HG03439 (cell line): Measurements from ENCODE around the gene FRMD4A.
A peak's percentile ranks its signal among the peaks of the same experiment; 100 is the strongest.

ENCODE experiments used
- ATAC-seq: cut with Tn5 transposase; IDR thresholded peaks from one replicate; pipeline ENCODE4 v1.9.1; 2021; ENCODE audit warnings: mild to moderate bottlenecking, moderate library complexity; ENCODE audit not compliant: unreplicated experiment

Gene FRMD4A

DNA sequence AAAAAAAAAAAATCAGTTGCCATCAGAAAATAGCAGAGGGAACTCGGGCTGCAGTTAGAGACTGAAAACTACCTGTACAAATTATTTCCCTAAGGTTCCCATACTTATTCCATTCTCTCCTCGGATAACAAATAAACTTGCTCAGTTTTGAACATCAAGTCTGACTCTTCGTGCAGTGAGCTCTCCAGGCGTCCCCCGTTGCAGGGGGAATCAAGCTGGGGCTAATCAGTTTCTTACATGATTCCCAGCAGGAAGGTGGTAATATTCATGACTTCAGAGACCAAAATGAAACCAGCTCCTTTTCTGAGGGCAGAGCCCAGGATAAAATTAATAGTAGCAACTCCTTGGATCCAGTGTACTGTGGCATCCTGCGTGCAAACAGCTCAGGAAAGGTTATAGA, 135.3 kb downstream of the FRMD4A start:
- ATAC-seq, result no peak

DNA sequence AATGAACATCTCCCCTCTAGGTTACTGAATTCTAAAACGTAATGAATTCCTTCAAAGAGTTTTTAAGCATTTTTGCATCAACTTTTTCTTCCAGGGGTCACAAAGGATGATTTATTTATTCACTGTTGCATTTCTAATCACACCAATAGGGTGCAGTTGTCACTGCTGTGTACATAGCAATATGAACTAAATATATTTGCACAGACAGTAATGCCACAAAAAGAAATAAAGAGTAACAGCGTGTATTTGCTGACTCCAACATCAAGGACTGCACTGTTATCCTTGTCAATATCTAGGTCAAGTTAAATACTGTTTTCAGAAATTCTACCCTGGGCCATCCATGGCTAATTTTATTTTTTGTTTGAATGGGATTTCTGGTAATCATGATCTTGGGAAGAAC, 138.0 kb downstream of the FRMD4A start:
- ATAC-seq, result no peak

DNA sequence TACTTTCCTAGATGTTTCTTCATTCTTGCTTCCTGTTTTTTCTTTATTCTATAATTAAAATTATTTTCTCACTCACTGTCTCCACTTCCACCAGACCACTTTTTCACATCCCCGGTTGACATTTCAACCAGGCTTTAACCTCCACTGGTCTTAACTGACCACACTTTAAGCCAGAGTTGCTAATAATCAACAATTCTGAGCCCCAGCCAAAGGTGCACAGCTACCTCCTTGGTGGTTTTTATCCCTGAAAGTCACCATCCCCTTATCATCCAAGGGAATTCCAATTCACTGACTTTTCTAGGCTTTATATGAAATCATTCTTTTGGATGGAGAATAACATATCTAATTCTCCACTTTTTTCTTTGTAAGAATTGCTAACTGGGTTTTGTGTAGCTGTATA, 138.9 kb downstream of the FRMD4A start:
- ATAC-seq, result no peak

- ATAC-seq, result no peak
These were observed 139.3 kb downstream of the FRMD4A start for GRCh38 chr10:14191407-14191806.

GRCh38 chr10:14190702-14191101, 140.0 kb downstream of the FRMD4A start:
- no peak for ATAC-seq

GRCh38 chr10:14186245-14186644, 144.5 kb downstream of the FRMD4A start:
- peak; percentile 1 for ATAC-seq

DNA sequence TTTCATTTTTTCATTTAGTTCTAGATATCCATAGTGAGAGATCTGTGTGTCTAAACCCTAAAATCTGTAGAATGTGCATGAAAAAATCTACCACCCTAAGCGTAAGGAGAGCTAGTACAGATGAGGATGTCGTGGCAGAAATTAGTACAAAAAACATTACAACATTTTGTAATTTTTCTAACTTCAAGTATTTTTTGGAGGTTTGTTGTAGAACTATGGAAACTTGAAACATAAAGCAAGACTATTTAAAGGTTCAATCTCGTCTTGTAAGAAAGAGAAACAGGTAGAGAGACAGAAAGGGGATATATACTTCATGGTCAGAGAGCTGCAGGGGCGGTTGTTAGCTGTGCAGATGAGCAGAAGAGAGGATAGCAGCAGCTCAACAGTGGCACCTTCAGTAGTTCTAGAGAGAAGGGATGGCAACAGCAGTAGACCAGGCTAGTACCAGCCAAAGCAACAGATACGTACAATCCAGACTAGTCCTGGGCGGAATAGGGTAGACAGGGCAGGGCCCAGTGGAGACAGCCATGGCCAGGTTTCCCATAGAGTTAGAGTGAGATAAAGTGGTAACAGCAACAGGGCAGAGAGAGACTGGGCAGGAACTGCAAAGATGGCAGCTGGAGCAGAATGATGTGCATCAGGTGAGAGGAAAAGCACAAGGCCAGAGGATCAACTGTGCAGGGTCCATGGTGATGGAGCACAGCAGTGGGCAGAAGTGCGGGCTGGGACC, 145.2 kb downstream of the FRMD4A start:
- ATAC-seq, result peak; percentile 77

DNA sequence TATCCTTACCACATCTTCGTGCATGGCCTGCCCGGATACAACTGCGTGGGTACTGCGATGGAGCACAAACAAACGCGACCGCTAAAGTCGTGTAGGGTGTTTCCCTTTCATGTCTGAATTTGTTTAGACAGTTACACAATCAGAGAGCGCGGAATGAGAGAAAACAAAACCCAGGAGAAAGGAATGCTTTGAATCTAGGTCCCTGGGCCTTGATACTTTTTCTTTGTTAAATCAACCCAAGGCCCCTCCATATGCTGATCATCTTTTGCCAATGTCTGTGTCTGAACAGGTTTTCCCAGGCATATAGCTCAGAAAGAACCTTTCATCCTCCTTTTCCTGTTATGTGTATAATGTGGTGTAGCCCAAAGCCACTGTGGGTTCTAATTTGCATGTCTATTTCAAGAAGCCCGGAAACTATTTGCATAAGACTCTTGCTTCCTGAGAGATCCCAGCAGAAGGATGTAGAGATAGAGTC, 145.8 kb downstream of the FRMD4A start:
- peak; percentile 57 for ATAC-seq

DNA sequence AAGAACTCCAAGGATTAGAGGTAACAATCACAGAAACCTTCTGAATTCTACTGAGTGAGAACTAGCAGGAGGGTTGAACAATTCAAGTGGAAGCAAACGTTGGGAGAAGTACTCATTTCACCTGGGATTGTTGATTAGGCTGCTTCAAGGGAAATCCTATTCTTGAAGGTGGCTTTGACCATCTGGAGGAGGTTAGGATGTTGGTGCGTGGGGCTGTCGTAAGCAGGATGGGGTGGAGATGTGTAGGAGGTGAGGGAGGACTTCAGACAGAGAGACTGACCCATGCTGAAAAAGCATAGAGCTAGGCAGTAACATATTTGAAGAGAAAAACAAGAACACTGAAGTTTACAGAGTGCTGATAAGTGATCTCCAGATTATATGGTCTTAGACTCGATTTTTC, 147.9 kb downstream of the FRMD4A start:
- ATAC-seq, result no peak

DNA sequence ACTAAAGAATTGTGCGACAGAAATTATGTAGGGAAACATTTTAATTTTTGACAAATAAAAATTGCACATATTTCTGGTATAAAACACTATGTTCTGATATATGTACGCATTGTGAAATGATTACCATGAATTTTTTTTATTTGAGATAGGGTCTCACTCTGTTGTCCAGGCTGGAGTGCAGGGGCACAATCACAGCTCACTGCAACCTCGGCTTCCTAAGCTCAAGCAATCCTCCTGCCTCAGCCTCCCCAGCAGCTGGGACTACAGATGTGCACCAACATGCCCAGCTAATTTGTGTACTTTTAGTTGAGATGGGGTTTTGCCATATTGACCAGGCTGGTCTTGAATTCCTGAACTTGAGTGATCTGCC, 149.2 kb downstream of the FRMD4A start:
- no peak for ATAC-seq

DNA sequence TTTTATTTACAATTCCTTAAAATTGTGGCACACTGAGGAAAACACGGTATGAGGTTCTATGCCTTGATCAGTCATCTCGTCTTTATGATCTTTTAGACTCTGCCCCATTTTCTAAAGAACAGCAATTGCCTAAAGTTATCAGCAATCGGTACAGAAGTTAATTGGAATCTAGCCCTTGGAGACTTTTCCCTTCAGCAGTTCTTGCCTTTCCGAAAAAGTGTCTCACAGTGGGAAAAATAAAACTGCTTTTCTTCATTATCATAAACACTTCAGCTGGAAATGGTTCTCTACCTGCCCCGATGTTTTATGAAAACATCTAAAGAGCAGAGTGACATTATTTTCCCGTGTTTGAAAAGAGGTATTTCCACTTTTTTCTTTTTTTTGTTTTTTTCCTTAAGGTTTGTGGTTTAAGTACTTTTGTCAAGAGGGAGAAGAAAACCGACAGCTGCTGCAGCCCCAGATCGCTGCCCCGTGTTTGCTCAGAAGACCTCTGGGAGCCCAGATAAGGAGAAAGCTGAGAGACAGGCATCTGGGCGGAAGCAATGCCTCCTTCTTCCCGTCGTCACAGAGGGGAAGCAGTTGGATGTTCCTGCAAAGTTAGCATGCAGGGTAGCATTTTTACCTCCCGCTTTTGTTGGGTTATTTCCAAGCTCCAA, 149.7 kb downstream of the FRMD4A start:
- no peak for ATAC-seq

GRCh38 chr10:14179251-14179650, 151.5 kb downstream of the FRMD4A start:
- no peak for ATAC-seq

GRCh38 chr10:14173706-14174594, 156.8 kb downstream of the FRMD4A start:
- no peak for ATAC-seq

DNA sequence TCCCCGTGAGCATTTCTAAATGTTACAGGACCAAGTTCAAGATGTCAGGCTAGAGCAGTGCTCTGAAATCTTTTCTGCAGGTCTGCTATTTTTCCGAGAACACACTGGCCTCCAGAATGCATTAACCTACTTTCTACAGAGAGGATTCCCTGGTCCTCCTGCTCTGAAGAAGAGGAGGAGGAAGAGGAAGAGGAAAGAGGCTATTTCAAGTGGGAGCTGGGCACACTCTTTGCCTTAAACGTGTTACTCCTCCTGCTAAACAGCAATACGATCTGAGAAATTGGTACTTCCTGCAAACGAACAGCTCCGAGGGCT, 157.4 kb downstream of the FRMD4A start:
- ATAC-seq, result no peak

- ATAC-seq, result no peak
These were observed 158.3 kb downstream of the FRMD4A start for GRCh38 chr10:14172336-14172950.

DNA sequence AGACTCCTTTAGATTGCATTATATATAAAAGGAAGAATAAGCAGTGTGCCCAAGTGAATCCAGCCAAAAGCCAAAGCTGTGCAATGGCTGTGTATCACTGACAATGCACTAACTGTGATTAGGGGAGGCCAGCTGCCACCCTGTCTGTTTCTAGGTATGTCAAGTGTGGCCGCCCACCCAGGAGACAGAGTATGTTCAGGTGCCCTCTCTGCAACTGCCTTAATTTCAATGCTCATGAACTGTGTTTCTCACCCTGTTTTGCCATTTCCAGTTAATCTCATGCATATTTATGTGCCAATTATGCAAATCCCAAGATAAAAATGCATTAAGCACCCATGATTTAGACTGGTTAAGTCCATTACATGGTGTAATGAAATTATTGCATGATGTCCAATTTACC, 159.4 kb downstream of the FRMD4A start:
- no peak for ATAC-seq

- ATAC-seq, result no peak
These were observed 167.2 kb downstream of the FRMD4A start for GRCh38 chr10:14163377-14164086.

DNA sequence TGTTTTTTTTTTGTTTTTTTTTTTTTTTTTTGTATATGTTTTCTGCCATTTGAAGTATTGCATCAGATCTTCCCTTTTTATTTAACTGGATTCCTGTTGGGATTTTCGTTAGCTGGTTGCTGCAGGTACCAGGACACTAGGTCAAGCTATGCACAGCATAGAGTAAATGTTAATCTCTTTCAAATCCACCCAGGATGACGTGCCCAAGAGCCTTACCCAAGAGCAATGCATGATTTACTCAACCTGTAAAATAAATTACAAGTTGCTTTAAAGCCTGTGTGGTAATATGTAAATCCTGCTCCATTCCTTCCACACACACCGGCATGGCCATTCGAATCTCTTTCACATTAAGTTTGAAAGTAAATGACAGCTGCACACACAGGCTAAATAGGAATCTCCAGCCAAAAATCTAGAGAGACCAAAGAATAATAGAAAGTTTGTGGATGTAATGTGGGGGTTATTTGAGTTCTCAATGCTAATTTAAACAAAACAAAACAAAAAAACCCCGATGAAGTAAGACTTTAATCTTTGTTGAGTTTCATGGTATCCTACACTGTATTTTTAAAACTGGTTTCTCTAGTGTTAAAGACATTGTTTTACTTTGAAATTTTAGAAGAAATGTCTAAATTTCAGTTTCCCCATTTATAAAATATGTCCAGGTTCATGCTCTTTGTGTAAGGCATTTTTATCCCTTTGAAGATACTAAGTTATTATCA, 167.9 kb downstream of the FRMD4A start:
- no peak for ATAC-seq

- ATAC-seq, result no peak
These were observed 168.7 kb downstream of the FRMD4A start for GRCh38 chr10:14162061-14162460.

- ATAC-seq, result no peak
These were observed 170.4 kb downstream of the FRMD4A start for GRCh38 chr10:14160299-14160698.
